ENCODE measurements around the gene SLC22A7.
"Not testable (repeated sequence)": the region's sequence is repeated elsewhere in the genome, so short reads cannot be mapped to it uniquely, and the experiment has no call there.

SLC22A7 gene

GRCh38 chr6:43299338-43300293 lies 1.6 kb downstream of the SLC22A7 start:
- H3K4me3 ChIP-seq (ENCODE audit: low read depth, low read length) = no peak overlapping the region
- no peak for TF ChIP-seq CTCF (IDR thresholded peaks at IDR 0.05; ENCODE audit: insufficient read depth, low read length, missing control alignments)
- DNase-seq (ENCODE audit: low read depth, low spot score) = no peak
- ChIA-PET CTCF (interaction anchor here (1.0 to 1.4 kb wide), 3 partner anchors 9 to 37 kb away, joined by 3 read pairs; no protein-coding TSS in a partner anchor), POLR2A (no interaction called here)

- ChIA-PET POLR2A (no interaction called here), CTCF (interaction anchor here (1.4 kb wide), 1 partner anchor 33 kb away, joined by 3 read pairs; no protein-coding TSS in a partner anchor)
- no peak overlapping the region for H3K4me3 ChIP-seq (ENCODE audit: low read depth, low read length)
- no peak for DNase-seq (ENCODE audit: low read depth, low spot score)
- TF ChIP-seq CTCF (IDR thresholded peaks at IDR 0.05; ENCODE audit: insufficient read depth, low read length, missing control alignments) = no peak
Measured at GRCh38 chr6:43301081-43301870, 3.2 kb downstream of the SLC22A7 start.

- TF ChIP-seq CTCF (IDR thresholded peaks at IDR 0.05; ENCODE audit: insufficient read depth, low read length, missing control alignments) = no peak
- POLR2A ChIA-PET = no interaction called here
- no peak for DNase-seq (ENCODE audit: low read depth, low spot score)
- CTCF ChIA-PET = no interaction called here
- no peak overlapping the region for H3K4me3 ChIP-seq (ENCODE audit: low read depth, low read length)
Measured at GRCh38 chr6:43302126-43302525, 4.1 kb downstream of the SLC22A7 start.

GRCh38 chr6:43303006-43303405 lies 4.9 kb downstream of the SLC22A7 start:
- DNase-seq (ENCODE audit: low read depth, low spot score); H3K4me3 ChIP-seq (ENCODE audit: low read depth, low read length); POLR2A ChIA-PET: not testable (repeated sequence)
- CTCF ChIA-PET = interaction anchor here (1.7 kb wide), 1 partner anchor 32 kb away, joined by 5 read pairs; no protein-coding TSS in a partner anchor

GRCh38 chr6:43303751-43304331 lies 5.8 kb downstream of the SLC22A7 start:
- H3K4me3 ChIP-seq (ENCODE audit: low read depth, low read length) = no peak overlapping the region
- POLR2A ChIA-PET = no interaction called here
- CTCF ChIA-PET = interaction anchor here (1.7 kb wide), 1 partner anchor 31 kb away, joined by 5 read pairs; no protein-coding TSS in a partner anchor
- DNase-seq (ENCODE audit: low read depth, low spot score) = no peak
- no peak for TF ChIP-seq CTCF (IDR thresholded peaks at IDR 0.05; ENCODE audit: insufficient read depth, low read length, missing control alignments)

GRCh38 chr6:43304361-43304760 lies 6.3 kb downstream of the SLC22A7 start:
- POLR2A ChIA-PET = no interaction called here

More at GRCh38 chr6:43304361-43304760, 6.3 kb downstream of the SLC22A7 start:
- no peak for TF ChIP-seq CTCF (IDR thresholded peaks at IDR 0.05; ENCODE audit: insufficient read depth, low read length, missing control alignments)
- DNase-seq (ENCODE audit: low read depth, low spot score) = no peak
- H3K4me3 ChIP-seq (ENCODE audit: low read depth, low read length) = no peak overlapping the region
- CTCF ChIA-PET = interaction anchor here (1.7 kb wide), 1 partner anchor 31 kb away, joined by 5 read pairs; no protein-coding TSS in a partner anchor

All from AG04449 (cell line).